GM12878 (cell line): ENCODE data around the gene CYTH2. TPM values are rescaled to one million over a fixed set of nuclear protein-coding genes. Genes with fewer than 3 reads are reported as not detected.

Experiments used
- ASH2L ChIP-seq: fragments of 300-600, 200-600 bp; sonication (generic); IDR thresholded peaks from 2 replicates; pipeline ENCODE4 v1.6.1; 2017; ENCODE audit warnings: low read depth, mild to moderate bottlenecking, borderline replicate concordance
- BACH1 ChIP-seq: fragments of 450-650 bp; IDR thresholded peaks from 2 replicates; pipeline ENCODE4 v1.6.1; 2017; ENCODE audit warnings: mild to moderate bottlenecking, borderline replicate concordance
- BHLHE40 ChIP-seq, 2 experiments: fragments of 450-650 bp in 1 of 2; IDR thresholded peaks; 2 replicates each; pipeline ENCODE4 v1.6.1; 2011 to 2017; ENCODE audit warnings: low read depth in 2 of 2, borderline replicate concordance in 1 of 2, improper control_type of control experiment in 1 of 2, low read length in 1 of 2, mild to moderate bottlenecking in 1 of 2
- ETV6 ChIP-seq, 2 experiments: fragments of 450-650 bp in 1 of 2; IDR thresholded peaks in 1 of 2; conservative IDR thresholded peaks in 1 of 2; 2 replicates each; pipeline ENCODE4 v1.6.1; 2014; ENCODE audit warnings: antibody characterized with exemption in 1 of 2, borderline replicate concordance in 1 of 2, low read depth in 1 of 2, mild to moderate bottlenecking in 1 of 2, moderate library complexity in 1 of 2
- GABPA ChIP-seq: IDR thresholded peaks from 2 replicates; pipeline ENCODE4 v1.6.1; 2014; ENCODE audit warnings: antibody characterized with exemption, low read depth, mild to moderate bottlenecking, inconsistent platforms
- LARP7 ChIP-seq: fragments of 450-650 bp; IDR thresholded peaks from 2 replicates; pipeline ENCODE4 v1.6.1; 2017; ENCODE audit warnings: mild to moderate bottlenecking
- MXI1 ChIP-seq: fragments of 150-350 bp; IDR thresholded peaks from 2 replicates; pipeline ENCODE4 v1.6.1; 2011; ENCODE audit warnings: low read depth, mild to moderate bottlenecking, inconsistent platforms, low read length, improper control_type of control experiment
- NBN ChIP-seq: fragments of 450-650 bp; IDR thresholded peaks from 2 replicates; pipeline ENCODE4 v1.6.1; 2016
- RB1 ChIP-seq: fragments of 450-650 bp; formaldehyde crosslinking; IDR thresholded peaks from 2 replicates; pipeline ENCODE4 v1.6.1; 2017; ENCODE audit warnings: mild to moderate bottlenecking, borderline replicate concordance
- RCOR1 ChIP-seq: conservative IDR thresholded peaks from 2 replicates; pipeline ENCODE4 v1.6.1; 2012; ENCODE audit warnings: low read depth, low read length, improper control_type of control experiment
- TAF1 ChIP-seq: IDR thresholded peaks from 2 replicates; pipeline ENCODE4 v1.6.1; 2011; ENCODE audit warnings: mild to moderate bottlenecking, low read depth, low read length, borderline replicate concordance
- ZNF207 ChIP-seq: fragments of 450-650 bp; IDR thresholded peaks from 2 replicates; pipeline ENCODE4 v1.6.1; 2014; ENCODE audit warnings: antibody characterized with exemption, mild to moderate bottlenecking, borderline replicate concordance
- polyA plus RNA-seq, 11 experiments: library from polyadenylated mRNA; depleted of rRNA in 4 of 11; unstranded in 6 of 11; stranded (reverse) in 5 of 11; fragments of >200 nt; fragmentation: Nextera tagmentation in 4 of 11; fragmentation: Illumina TruSeq in 1 of 11; extraction: Ambion mirVana in 4 of 11; extraction: Trizol in 1 of 11; gene quantifications; 1 replicate in 1 of 11; 2 replicates in 10 of 11; pipeline versions ENCODE4 v1.2.1 to v1.2.3, GENCODE V29; 2011 to 2016; ENCODE audit warnings: inconsistent platforms in 2 of 11, missing spikeins in 2 of 11, low read depth in 1 of 11
- total RNA-seq, 4 experiments: library from RNA; depleted of rRNA in 3 of 4; stranded (reverse); fragments of >200 nt in 3 of 4; fragmentation: Illumina TruSeq in 1 of 4; extraction: Trizol in 1 of 4; gene quantifications; 2 replicates each; pipeline versions ENCODE4 v1.2.1 to v1.2.3, GENCODE V29; 2013 to 2021
- TF ChIP-seq, protein P1 (sequence below): fragments of 450-650 bp; IDR thresholded peaks from 2 replicates; pipeline ENCODE4 v1.6.1; 2017; ENCODE audit warnings: mild to moderate bottlenecking
- TF ChIP-seq, protein P2 (sequence below), 3 experiments: IDR thresholded peaks in 2 of 3; conservative IDR thresholded peaks in 1 of 3; 2 replicates each; pipeline ENCODE4 v1.5.1; 2011; ENCODE audit warnings: low read depth in 3 of 3, low read length in 3 of 3, mild to moderate bottlenecking in 3 of 3, control low read depth in 2 of 3, moderate library complexity in 2 of 3, inconsistent platforms in 1 of 3, mixed read lengths in 1 of 3; ENCODE audit not compliant: control insufficient read depth in 2 of 3, insufficient read depth in 1 of 3; ENCODE audit errors: extremely low read depth in 1 of 3
- TF ChIP-seq, protein P3 (sequence below): fragments of 150-350 bp; IDR thresholded peaks from 2 replicates; pipeline ENCODE4 v1.6.1; 2016; ENCODE audit warnings: low read depth, low read length
- TF ChIP-seq, protein P4 (sequence below): fragments of 450-650 bp; IDR thresholded peaks from 2 replicates; pipeline ENCODE4 v1.6.1; 2018; ENCODE audit warnings: mild to moderate bottlenecking, low read depth, moderate library complexity; ENCODE audit not compliant: partially characterized antibody
- TF ChIP-seq, protein P5 (sequence below): IDR thresholded peaks from 2 replicates; pipeline ENCODE4 v1.6.1; 2012; ENCODE audit warnings: low read depth, low read length, improper control_type of control experiment

CYTH2 gene
- total and polyA plus RNA-seq, 10 of the 15 experiments (the other 5 are each of a cell fraction or from before 2014, with no cell fraction given) = 1.3 to 31.9 (median 22.2) TPM

DNA sequence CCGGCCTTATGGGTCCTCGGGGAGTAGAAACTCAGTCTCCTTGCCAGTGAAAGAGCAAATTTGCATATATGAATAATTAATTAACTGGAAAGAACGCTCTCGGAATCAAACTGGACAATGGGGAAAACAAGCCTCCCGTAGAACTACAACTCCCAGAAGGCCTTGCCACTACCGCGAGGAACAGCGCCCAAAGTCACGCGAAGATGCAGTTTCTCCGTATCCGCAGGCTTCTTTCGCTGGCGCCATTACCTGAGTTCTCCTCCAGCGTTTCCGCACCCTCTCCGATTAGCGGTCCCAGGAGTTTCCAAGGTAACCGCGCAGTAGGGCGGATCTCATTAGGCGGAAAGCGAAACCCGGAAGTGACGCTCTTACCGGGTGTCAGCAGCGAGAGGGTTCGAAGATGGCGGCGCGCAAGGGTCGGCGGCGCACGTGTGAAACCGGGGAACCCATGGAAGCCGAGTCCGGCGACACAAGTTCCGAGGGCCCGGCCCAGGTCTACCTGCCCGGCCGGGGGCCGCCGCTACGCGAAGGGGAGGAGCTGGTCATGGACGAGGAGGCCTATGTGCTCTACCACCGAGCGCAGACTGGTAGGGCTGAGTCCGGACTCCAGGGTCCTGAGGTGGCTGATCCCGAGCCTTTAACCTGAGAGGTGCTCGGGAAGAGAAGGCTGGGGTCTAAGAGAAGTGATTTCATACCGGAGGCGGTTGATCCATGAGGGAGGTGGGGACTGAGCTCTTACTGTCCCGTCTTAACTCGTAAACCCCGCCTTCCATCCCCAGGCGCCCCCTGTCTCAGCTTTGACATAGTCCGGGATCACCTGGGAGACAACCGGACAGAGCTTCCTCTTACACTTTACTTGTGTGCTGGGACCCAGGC lies 23.3 kb upstream of the CYTH2 start, which contains the start of gene GRWD1 (continued):
- TF ChIP-seq, protein P1, sequence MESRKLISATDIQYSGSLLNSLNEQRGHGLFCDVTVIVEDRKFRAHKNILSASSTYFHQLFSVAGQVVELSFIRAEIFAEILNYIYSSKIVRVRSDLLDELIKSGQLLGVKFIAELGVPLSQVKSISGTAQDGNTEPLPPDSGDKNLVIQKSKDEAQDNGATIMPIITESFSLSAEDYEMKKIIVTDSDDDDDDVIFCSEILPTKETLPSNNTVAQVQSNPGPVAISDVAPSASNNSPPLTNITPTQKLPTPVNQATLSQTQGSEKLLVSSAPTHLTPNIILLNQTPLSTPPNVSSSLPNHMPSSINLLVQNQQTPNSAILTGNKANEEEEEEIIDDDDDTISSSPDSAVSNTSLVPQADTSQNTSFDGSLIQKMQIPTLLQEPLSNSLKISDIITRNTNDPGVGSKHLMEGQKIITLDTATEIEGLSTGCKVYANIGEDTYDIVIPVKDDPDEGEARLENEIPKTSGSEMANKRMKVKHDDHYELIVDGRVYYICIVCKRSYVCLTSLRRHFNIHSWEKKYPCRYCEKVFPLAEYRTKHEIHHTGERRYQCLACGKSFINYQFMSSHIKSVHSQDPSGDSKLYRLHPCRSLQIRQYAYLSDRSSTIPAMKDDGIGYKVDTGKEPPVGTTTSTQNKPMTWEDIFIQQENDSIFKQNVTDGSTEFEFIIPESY = no peak
- TF ChIP-seq ASH2L (peak; percentile 59; the same call in 1 of the 2 replicates), RCOR1 (peak; percentile 94), BHLHE40 (IDR thresholded peaks at IDR 0.05; ENCODE audit: borderline replicate concordance in 1 of 2, low read depth in 2 of 2, low read length in 1 of 2) (peak; percentile 90 to 96), LARP7 (peak; percentile 75), RB1 (peak; percentile 78; the same call in 1 of the 2 replicates), ETV6 (conservative IDR thresholded peaks at IDR 0.05 in 1 of 2, IDR thresholded peaks at IDR 0.05 in 1 of 2; ENCODE audit: borderline replicate concordance in 1 of 2, low read depth in 1 of 2) (peak in 1 of 2 experiments; percentile 93; a peak in 2 of 4 replicates), TAF1 (peak; percentile 81; the same call in 1 of the 2 replicates), ZNF207 (peak; percentile 76; the same call in 1 of the 2 replicates), GABPA (peak; percentile 90), NBN (peak; percentile 74; the same call in 1 of the 2 replicates), BACH1 (no peak), MXI1 (peak; percentile 100)
- TF ChIP-seq, protein P2, sequence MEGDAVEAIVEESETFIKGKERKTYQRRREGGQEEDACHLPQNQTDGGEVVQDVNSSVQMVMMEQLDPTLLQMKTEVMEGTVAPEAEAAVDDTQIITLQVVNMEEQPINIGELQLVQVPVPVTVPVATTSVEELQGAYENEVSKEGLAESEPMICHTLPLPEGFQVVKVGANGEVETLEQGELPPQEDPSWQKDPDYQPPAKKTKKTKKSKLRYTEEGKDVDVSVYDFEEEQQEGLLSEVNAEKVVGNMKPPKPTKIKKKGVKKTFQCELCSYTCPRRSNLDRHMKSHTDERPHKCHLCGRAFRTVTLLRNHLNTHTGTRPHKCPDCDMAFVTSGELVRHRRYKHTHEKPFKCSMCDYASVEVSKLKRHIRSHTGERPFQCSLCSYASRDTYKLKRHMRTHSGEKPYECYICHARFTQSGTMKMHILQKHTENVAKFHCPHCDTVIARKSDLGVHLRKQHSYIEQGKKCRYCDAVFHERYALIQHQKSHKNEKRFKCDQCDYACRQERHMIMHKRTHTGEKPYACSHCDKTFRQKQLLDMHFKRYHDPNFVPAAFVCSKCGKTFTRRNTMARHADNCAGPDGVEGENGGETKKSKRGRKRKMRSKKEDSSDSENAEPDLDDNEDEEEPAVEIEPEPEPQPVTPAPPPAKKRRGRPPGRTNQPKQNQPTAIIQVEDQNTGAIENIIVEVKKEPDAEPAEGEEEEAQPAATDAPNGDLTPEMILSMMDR (IDR thresholded peaks at IDR 0.05 in 2 of 3, conservative IDR thresholded peaks at IDR 0.05 in 1 of 3; ENCODE audit: control insufficient read depth in 2 of 3, extremely low read depth in 1 of 3, insufficient read depth in 1 of 3, low read depth in 3 of 3, low read length in 3 of 3) = 0 out of 6 replicates have a peak, but pooled peaks of 1 of the 3 experiments have one; percentile 1
- TF ChIP-seq, protein P3, sequence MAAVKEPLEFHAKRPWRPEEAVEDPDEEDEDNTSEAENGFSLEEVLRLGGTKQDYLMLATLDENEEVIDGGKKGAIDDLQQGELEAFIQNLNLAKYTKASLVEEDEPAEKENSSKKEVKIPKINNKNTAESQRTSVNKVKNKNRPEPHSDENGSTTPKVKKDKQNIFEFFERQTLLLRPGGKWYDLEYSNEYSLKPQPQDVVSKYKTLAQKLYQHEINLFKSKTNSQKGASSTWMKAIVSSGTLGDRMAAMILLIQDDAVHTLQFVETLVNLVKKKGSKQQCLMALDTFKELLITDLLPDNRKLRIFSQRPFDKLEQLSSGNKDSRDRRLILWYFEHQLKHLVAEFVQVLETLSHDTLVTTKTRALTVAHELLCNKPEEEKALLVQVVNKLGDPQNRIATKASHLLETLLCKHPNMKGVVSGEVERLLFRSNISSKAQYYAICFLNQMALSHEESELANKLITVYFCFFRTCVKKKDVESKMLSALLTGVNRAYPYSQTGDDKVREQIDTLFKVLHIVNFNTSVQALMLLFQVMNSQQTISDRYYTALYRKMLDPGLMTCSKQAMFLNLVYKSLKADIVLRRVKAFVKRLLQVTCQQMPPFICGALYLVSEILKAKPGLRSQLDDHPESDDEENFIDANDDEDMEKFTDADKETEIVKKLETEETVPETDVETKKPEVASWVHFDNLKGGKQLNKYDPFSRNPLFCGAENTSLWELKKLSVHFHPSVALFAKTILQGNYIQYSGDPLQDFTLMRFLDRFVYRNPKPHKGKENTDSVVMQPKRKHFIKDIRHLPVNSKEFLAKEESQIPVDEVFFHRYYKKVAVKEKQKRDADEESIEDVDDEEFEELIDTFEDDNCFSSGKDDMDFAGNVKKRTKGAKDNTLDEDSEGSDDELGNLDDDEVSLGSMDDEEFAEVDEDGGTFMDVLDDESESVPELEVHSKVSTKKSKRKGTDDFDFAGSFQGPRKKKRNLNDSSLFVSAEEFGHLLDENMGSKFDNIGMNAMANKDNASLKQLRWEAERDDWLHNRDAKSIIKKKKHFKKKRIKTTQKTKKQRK = no peak
- TF ChIP-seq, protein P4, sequence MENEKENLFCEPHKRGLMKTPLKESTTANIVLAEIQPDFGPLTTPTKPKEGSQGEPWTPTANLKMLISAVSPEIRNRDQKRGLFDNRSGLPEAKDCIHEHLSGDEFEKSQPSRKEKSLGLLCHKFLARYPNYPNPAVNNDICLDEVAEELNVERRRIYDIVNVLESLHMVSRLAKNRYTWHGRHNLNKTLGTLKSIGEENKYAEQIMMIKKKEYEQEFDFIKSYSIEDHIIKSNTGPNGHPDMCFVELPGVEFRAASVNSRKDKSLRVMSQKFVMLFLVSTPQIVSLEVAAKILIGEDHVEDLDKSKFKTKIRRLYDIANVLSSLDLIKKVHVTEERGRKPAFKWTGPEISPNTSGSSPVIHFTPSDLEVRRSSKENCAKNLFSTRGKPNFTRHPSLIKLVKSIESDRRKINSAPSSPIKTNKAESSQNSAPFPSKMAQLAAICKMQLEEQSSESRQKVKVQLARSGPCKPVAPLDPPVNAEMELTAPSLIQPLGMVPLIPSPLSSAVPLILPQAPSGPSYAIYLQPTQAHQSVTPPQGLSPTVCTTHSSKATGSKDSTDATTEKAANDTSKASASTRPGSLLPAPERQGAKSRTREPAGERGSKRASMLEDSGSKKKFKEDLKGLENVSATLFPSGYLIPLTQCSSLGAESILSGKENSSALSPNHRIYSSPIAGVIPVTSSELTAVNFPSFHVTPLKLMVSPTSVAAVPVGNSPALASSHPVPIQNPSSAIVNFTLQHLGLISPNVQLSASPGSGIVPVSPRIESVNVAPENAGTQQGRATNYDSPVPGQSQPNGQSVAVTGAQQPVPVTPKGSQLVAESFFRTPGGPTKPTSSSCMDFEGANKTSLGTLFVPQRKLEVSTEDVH = no peak
- TF ChIP-seq, protein P5, sequence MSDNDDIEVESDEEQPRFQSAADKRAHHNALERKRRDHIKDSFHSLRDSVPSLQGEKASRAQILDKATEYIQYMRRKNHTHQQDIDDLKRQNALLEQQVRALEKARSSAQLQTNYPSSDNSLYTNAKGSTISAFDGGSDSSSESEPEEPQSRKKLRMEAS = peak; percentile 98
